ENCODE data around the gene POPDC2.

POPDC2 gene

GRCh38 chr3:119683421-119683820 is 23.0 kb upstream of the POPDC2 start:
- Histone ChIP-seq H3K9me3 (ENCODE audit: control insufficient read depth, insufficient read depth, low read depth, low read length) (no peaks in the 10 kb centered on the region), H3K4me1 (ENCODE audit: control insufficient read depth, insufficient read depth, low read length) (no peaks in the 10 kb centered on the region), H3K27ac (ENCODE audit: extremely low read depth, low read depth, low read length) (no peak overlapping the region), H3K36me3 (ENCODE audit: control insufficient read depth in 2 of 2, insufficient read depth in 1 of 2, low read length in 2 of 2) (no peaks in the 10 kb centered on the region), H3K4me3 (ENCODE audit: low read depth, low read length) (no peak overlapping the region)
- TF ChIP-seq ZNF23 (tag by site-specific recombination; IDR thresholded peaks at IDR 0.05; ENCODE audit: borderline replicate concordance) (no peak), ZFP3 (tag by site-specific recombination; IDR thresholded peaks at IDR 0.05; ENCODE audit: low read depth) (no peak), HOXA7 (CRISPR knock-in tag; IDR thresholded peaks at IDR 0.05; ENCODE audit: borderline replicate concordance) (no peak), ZNF830 (tag by site-specific recombination; IDR thresholded peaks at IDR 0.05; ENCODE audit: low read depth) (no peak), SP7 (tag by site-specific recombination; IDR thresholded peaks at IDR 0.05) (no peak), ZNF518A (tag by site-specific recombination; conservative IDR thresholded peaks at IDR 0.05; ENCODE audit: low read depth) (no peak), ZNF658 (tag by site-specific recombination; IDR thresholded peaks at IDR 0.05) (no peak), HIC1 (tag by site-specific recombination; IDR thresholded peaks at IDR 0.05) (no peak), ZNF10 (tag by site-specific recombination; IDR thresholded peaks at IDR 0.05) (no peak), ZNF433 (tag by site-specific recombination; IDR thresholded peaks at IDR 0.05; ENCODE audit: low read depth) (no peak), ZNF488 (tag by site-specific recombination; IDR thresholded peaks at IDR 0.05) (no peak), ZNF223 (tag by site-specific recombination; IDR thresholded peaks at IDR 0.05) (no peak), ZNF248 (tag by site-specific recombination; IDR thresholded peaks at IDR 0.05) (no peak), ZNF146 (tag by site-specific recombination; IDR thresholded peaks at IDR 0.05) (no peak), ZNF626 (tag by site-specific recombination; IDR thresholded peaks at IDR 0.05) (no peak), YY2 (tag by site-specific recombination; IDR thresholded peaks at IDR 0.05) (no peak), ZSCAN30 (tag by site-specific recombination; IDR thresholded peaks at IDR 0.05) (no peak), ZNF76 (tag by site-specific recombination; IDR thresholded peaks at IDR 0.05; ENCODE audit: borderline replicate concordance, low read depth) (no peak)
- POLR2A ChIA-PET = no interaction called here
- CTCF ChIA-PET = interaction anchor here (0.6 to 0.7 kb wide), 3 partner anchors 137 to 394 kb away, joined by 3 to 6 read pairs (median 5); no protein-coding TSS in a partner anchor

GRCh38 chr3:119681279-119681678 is 20.9 kb upstream of the POPDC2 start:
- ChIA-PET CTCF (interaction anchor here (0.6 to 2.7 kb wide), 13 partner anchors 9 to 799 kb away, joined by 3 to 18 read pairs (median 4); no protein-coding TSS in a partner anchor), POLR2A (no interaction called here)
- H3K9me3 ChIP-seq (ENCODE audit: control insufficient read depth, insufficient read depth, low read depth, low read length) = no peaks in the 10 kb centered on the region
- no peaks in the 10 kb centered on the region for H3K4me1 ChIP-seq (ENCODE audit: control insufficient read depth, insufficient read depth, low read length)
- no peak overlapping the region for H3K27ac ChIP-seq (ENCODE audit: extremely low read depth, low read depth, low read length)
- TF ChIP-seq IKZF3 (tag by site-specific recombination; IDR thresholded peaks at IDR 0.05) (no peak), ZNF521 (tag by site-specific recombination; IDR thresholded peaks at IDR 0.05) (no peak), ZNF654 (tag by site-specific recombination; IDR thresholded peaks at IDR 0.05; ENCODE audit: low read depth) (peak; percentile 48)
- no peak overlapping the region for H3K4me3 ChIP-seq (ENCODE audit: low read depth, low read length)
- H3K36me3 ChIP-seq (ENCODE audit: control insufficient read depth in 2 of 2, insufficient read depth in 1 of 2, low read length in 2 of 2) = no peaks in the 10 kb centered on the region
